GM21447 (cell line): ENCODE results near the gene FAM3B.

Source experiments
- ATAC-seq: cut with Tn5 transposase; IDR thresholded peaks from one replicate; pipeline ENCODE4 v1.9.1; 2021; ENCODE audit not compliant: unreplicated experiment

The FAM3B gene

GRCh38 chr21:41390043-41390639 is 73.5 kb downstream of the FAM3B start:
- no peak for ATAC-seq

GRCh38 chr21:41393876-41394465 is 77.4 kb downstream of the FAM3B start:
- no peak for ATAC-seq

GRCh38 chr21:41396558-41397075 is 80.0 kb downstream of the FAM3B start:
- ATAC-seq = no peak

GRCh38 chr21:41397471-41397891 is 80.9 kb downstream of the FAM3B start:
- ATAC-seq = no peak

- no peak for ATAC-seq
These were observed 81.7 kb downstream of the FAM3B start for GRCh38 chr21:41398251-41398650.

- no peak for ATAC-seq
These were observed 82.2 kb downstream of the FAM3B start for GRCh38 chr21:41398831-41399230.

- no peak for ATAC-seq
These were observed 82.7 kb downstream of the FAM3B start for GRCh38 chr21:41399246-41399800.

GRCh38 chr21:41402231-41402630 is 85.6 kb downstream of the FAM3B start:
- ATAC-seq = no peak

- no peak for ATAC-seq
These were observed 86.2 kb downstream of the FAM3B start for GRCh38 chr21:41402796-41403195.

GRCh38 chr21:41403331-41403730 is 86.7 kb downstream of the FAM3B start:
- ATAC-seq = no peak

GRCh38 chr21:41403966-41404365 is 87.4 kb downstream of the FAM3B start:
- no peak for ATAC-seq

- ATAC-seq = no peak
These were observed 88.7 kb downstream of the FAM3B start for GRCh38 chr21:41405321-41405720.

GRCh38 chr21:41406340-41406739 is 89.7 kb downstream of the FAM3B start:
- ATAC-seq = no peak
